SK-N-SH (cell line): Measurements from ENCODE around the gene OXER1. TPM values are rescaled to one million over a fixed set of nuclear protein-coding genes. Genes with fewer than 3 reads are reported as not detected.

ENCODE experiments used
- CTCF ChIA-PET: fragments of 300-600, 350-600 bp; formaldehyde crosslinking; extraction: SDS; loops from one replicate; lab custom pipeline; 2021; lab: Yijun Ruan, JAX
- POLR2A ChIA-PET: fragments of 350-600 bp; sonication (Branson Sonifier 250); formaldehyde crosslinking; extraction: SDS; loops from one replicate; lab custom pipeline; 2020; ENCODE audit warnings: antibody characterized with exemption, inconsistent platforms; lab: Yijun Ruan, JAX
- DNase-seq: peaks from one replicate; pipeline ENCODE4 v3.0.0; 2012
- H2AFZ ChIP-seq: fragments of 200-600 bp; sonication (generic); 2 replicates; pipeline ENCODE4 v1.8.1; 2016; ENCODE audit warnings: antibody characterized with exemption, mild to moderate bottlenecking, low read depth
- H3F3A ChIP-seq: fragments of 200-600 bp; sonication (generic); replicated peaks from 2 replicates; pipeline ENCODE3; 2016; ENCODE audit warnings: antibody characterized with exemption, mild to moderate bottlenecking; ENCODE audit not compliant: insufficient read depth
- H3K27ac ChIP-seq, 2 experiments: fragments of 200-500 bp in 1 of 2; fragments of 200-600 bp in 1 of 2; sonication (Bioruptor generic) in 1 of 2; sonication (generic), shearing (Covaris generic) in 1 of 2; 2 replicates each; pipeline versions ENCODE4 v1.5.1 to v1.6.1; 2014 to 2016; ENCODE audit warnings: low read depth in 2 of 2, inconsistent platforms in 1 of 2, low read length in 1 of 2, mild to moderate bottlenecking in 1 of 2, mixed read lengths in 1 of 2
- H3K27me3 ChIP-seq: fragments of 200-600 bp; sonication (generic), shearing (Covaris generic); 2 replicates; pipeline ENCODE4 v1.6.1; 2016; ENCODE audit warnings: mixed run types; ENCODE audit not compliant: insufficient read depth
- H3K36me3 ChIP-seq, 2 experiments: fragments of 200-500 bp in 1 of 2; fragments of 200-600 bp in 1 of 2; sonication (Bioruptor generic) in 1 of 2; sonication (generic) in 1 of 2; replicated peaks in 1 of 2; 2 replicates each; pipeline versions ENCODE3 to v1.5.1; 2014 to 2016; ENCODE audit warnings: low read length in 1 of 2, mild to moderate bottlenecking in 1 of 2; ENCODE audit not compliant: insufficient read depth in 2 of 2, control insufficient read depth in 1 of 2
- H3K4me1 ChIP-seq, 2 experiments: fragments of 200-500 bp in 1 of 2; fragments of 200-600 bp in 1 of 2; sonication (Bioruptor generic) in 1 of 2; sonication (generic), shearing (Covaris generic) in 1 of 2; 2 replicates each; pipeline versions ENCODE4 v1.5.1 to v1.6.1; 2014 to 2016; ENCODE audit warnings: low read depth in 1 of 2, low read length in 1 of 2, mixed run types in 1 of 2; ENCODE audit not compliant: insufficient read depth in 2 of 2, control insufficient read depth in 1 of 2
- H3K4me2 ChIP-seq: fragments of 200-600 bp; sonication (generic), shearing (Covaris generic); 2 replicates; pipeline ENCODE4 v1.6.1; 2017; ENCODE audit warnings: mixed run types
- H3K4me3 ChIP-seq, 2 experiments: fragments of 200-500 bp in 1 of 2; fragments of 200-600 bp in 1 of 2; sonication (Bioruptor generic) in 1 of 2; sonication (generic), shearing (Covaris generic) in 1 of 2; 2 replicates each; pipeline versions ENCODE4 v1.5.1 to v1.8.1; 2014 to 2016; ENCODE audit warnings: low read depth in 2 of 2, inconsistent platforms in 1 of 2, low read length in 1 of 2, mild to moderate bottlenecking in 1 of 2, mixed read lengths in 1 of 2, moderate library complexity in 1 of 2
- H3K79me2 ChIP-seq: fragments of 200-600 bp; sonication (generic); 2 replicates; pipeline ENCODE4 v1.8.1; 2017; ENCODE audit warnings: mild to moderate bottlenecking; ENCODE audit not compliant: insufficient read depth
- H3K9ac ChIP-seq: fragments of 200-600 bp; sonication (generic); 2 replicates; pipeline ENCODE4 v1.6.1; 2017; ENCODE audit warnings: mixed run types
- H3K9me2 ChIP-seq: fragments of 200-600 bp; sonication (generic); 2 replicates; pipeline ENCODE4 v1.6.1; 2017; ENCODE audit warnings: mixed run types
- H3K9me3 ChIP-seq: fragments of 200-600 bp; sonication (generic); 2 replicates; pipeline ENCODE4 v1.6.1; 2017; ENCODE audit warnings: mixed run types, mild to moderate bottlenecking, moderate library complexity
- H4K20me1 ChIP-seq: fragments of 200-600 bp; sonication (generic); 2 replicates; pipeline ENCODE4 v1.6.1; 2017; ENCODE audit warnings: mild to moderate bottlenecking, mixed run types; ENCODE audit not compliant: insufficient read depth
- ELF1 ChIP-seq: IDR thresholded peaks from 2 replicates; pipeline ENCODE4 v1.4.0; 2012
- RAD21 ChIP-seq: IDR thresholded peaks from 2 replicates; pipeline ENCODE4 v1.6.1; 2012; ENCODE audit warnings: mild to moderate bottlenecking, low read length
- RFX5 ChIP-seq: IDR thresholded peaks from 2 replicates; pipeline ENCODE4 v1.6.1; 2012; ENCODE audit warnings: mild to moderate bottlenecking, improper control_type of control experiment, low read length
- RXRA ChIP-seq: IDR thresholded peaks from 2 replicates; pipeline ENCODE4 v1.4.0; 2012; ENCODE audit warnings: low read depth, mild to moderate bottlenecking, borderline replicate concordance
- TAF1 ChIP-seq: IDR thresholded peaks from 2 replicates; pipeline ENCODE4 v1.6.1; 2012; ENCODE audit warnings: low read depth, mild to moderate bottlenecking, low read length, moderate library complexity, borderline replicate concordance
- TCF12 ChIP-seq: IDR thresholded peaks from 2 replicates; pipeline ENCODE4 v1.4.0; 2012
- WGBS: methylation state at CpG from one replicate; pipeline ENCODE4 v1.1.6; 2017; ENCODE audit warnings: low lambda C conversion rate; 5-methylcytosine and 5-hydroxymethylcytosine counted together
- polyA plus RNA-seq, 3 experiments: library from polyadenylated mRNA; depleted of rRNA; stranded (reverse); fragments of >200 nt; gene quantifications; 2 replicates each; pipeline ENCODE4 v1.2.3, GENCODE V29; 2012
- TF ChIP-seq, protein P1 (sequence below): fragments of 150-350 bp; IDR thresholded peaks from 2 replicates; pipeline ENCODE4 v1.6.1; 2016; ENCODE audit warnings: mild to moderate bottlenecking, low read depth, low read length
- TF ChIP-seq, protein P2 (sequence below): IDR thresholded peaks from 2 replicates; pipeline ENCODE4 v1.4.0; 2012; ENCODE audit warnings: low read depth, borderline replicate concordance
- TF ChIP-seq, protein P3 (sequence below): IDR thresholded peaks from 2 replicates; pipeline ENCODE4 v1.4.0; 2012; ENCODE audit warnings: low read depth, borderline replicate concordance

Gene OXER1
- polyA plus RNA-seq, 1 of the 3 experiments (the other 2 are of a cell fraction), result not detected

DNA sequence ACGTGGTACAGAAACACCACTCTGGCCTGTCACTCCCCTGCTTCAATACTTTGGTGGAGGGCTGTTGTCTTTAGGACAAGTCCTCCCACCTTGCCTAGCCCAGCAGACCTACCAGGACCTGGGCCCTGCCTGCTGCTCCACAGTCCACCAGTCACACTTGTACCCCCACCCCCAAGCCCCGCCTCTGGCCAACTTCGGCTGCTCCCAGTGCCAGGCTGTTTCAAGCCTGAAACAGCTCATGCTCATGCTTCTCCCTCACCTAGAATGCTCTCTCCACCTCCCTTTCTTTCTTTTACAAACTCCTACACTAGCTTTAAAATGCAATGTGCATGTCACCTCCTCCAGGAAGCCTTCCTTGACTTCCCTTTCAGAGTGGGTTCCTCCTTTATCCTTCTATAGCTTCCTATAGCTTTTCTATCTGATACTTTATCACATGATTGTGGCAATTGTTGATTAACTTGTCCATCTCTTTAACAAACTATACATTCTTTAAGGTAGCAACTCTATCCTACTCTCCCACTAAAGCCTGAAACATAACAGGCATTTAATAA, 4.8 kb upstream of the OXER1 start:
- Histone ChIP-seq H4K20me1 (no peaks in the 10 kb centered on the region), H3K27ac (no peak overlapping the region), H3K4me3 (no peak overlapping the region), H3K9ac (no peak overlapping the region), H3K4me2 (no peak overlapping the region), H3K79me2 (no peaks in the 10 kb centered on the region), H3K4me1 (peaks cover 0 to 21% of the 10 kb centered on the region in 2 experiments; a peak in 1 of 4 replicates), H3K9me3 (no peaks in the 10 kb centered on the region), H2AFZ (no peak overlapping the region), H3K27me3 (no peaks in the 10 kb centered on the region), H3K36me3 (no peaks in the 10 kb centered on the region), H3F3A (no peaks in the 10 kb centered on the region), H3K9me2 (no peaks in the 10 kb centered on the region)
- WGBS, result 83% methylated on average over 3 of the region's 3 CpGs
- POLR2A ChIA-PET, result interaction anchor here (1.0 kb wide), 1 partner anchor 18 kb away, joined by 3 read pairs; no protein-coding TSS in a partner anchor
- CTCF ChIA-PET, result interaction anchor here (1.1 to 3.5 kb wide), 3 partner anchors 11 to 29 kb away, joined by 3 to 34 read pairs (median 19); no protein-coding TSS in a partner anchor
- peak; percentile 37 for DNase-seq
- TF ChIP-seq, protein P1, sequence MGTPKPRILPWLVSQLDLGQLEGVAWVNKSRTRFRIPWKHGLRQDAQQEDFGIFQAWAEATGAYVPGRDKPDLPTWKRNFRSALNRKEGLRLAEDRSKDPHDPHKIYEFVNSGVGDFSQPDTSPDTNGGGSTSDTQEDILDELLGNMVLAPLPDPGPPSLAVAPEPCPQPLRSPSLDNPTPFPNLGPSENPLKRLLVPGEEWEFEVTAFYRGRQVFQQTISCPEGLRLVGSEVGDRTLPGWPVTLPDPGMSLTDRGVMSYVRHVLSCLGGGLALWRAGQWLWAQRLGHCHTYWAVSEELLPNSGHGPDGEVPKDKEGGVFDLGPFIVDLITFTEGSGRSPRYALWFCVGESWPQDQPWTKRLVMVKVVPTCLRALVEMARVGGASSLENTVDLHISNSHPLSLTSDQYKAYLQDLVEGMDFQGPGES, result no peak
- no peak for TF ChIP-seq RFX5
- no peak for TF ChIP-seq RAD21
- TF ChIP-seq TAF1, result no peak
- TF ChIP-seq ELF1, result no peak
- TF ChIP-seq, protein P2, sequence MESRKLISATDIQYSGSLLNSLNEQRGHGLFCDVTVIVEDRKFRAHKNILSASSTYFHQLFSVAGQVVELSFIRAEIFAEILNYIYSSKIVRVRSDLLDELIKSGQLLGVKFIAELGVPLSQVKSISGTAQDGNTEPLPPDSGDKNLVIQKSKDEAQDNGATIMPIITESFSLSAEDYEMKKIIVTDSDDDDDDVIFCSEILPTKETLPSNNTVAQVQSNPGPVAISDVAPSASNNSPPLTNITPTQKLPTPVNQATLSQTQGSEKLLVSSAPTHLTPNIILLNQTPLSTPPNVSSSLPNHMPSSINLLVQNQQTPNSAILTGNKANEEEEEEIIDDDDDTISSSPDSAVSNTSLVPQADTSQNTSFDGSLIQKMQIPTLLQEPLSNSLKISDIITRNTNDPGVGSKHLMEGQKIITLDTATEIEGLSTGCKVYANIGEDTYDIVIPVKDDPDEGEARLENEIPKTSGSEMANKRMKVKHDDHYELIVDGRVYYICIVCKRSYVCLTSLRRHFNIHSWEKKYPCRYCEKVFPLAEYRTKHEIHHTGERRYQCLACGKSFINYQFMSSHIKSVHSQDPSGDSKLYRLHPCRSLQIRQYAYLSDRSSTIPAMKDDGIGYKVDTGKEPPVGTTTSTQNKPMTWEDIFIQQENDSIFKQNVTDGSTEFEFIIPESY, result no peak
- TF ChIP-seq TCF12, result no peak
- TF ChIP-seq, protein P3, sequence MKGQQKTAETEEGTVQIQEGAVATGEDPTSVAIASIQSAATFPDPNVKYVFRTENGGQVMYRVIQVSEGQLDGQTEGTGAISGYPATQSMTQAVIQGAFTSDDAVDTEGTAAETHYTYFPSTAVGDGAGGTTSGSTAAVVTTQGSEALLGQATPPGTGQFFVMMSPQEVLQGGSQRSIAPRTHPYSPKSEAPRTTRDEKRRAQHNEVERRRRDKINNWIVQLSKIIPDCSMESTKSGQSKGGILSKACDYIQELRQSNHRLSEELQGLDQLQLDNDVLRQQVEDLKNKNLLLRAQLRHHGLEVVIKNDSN, result no peak

DNA sequence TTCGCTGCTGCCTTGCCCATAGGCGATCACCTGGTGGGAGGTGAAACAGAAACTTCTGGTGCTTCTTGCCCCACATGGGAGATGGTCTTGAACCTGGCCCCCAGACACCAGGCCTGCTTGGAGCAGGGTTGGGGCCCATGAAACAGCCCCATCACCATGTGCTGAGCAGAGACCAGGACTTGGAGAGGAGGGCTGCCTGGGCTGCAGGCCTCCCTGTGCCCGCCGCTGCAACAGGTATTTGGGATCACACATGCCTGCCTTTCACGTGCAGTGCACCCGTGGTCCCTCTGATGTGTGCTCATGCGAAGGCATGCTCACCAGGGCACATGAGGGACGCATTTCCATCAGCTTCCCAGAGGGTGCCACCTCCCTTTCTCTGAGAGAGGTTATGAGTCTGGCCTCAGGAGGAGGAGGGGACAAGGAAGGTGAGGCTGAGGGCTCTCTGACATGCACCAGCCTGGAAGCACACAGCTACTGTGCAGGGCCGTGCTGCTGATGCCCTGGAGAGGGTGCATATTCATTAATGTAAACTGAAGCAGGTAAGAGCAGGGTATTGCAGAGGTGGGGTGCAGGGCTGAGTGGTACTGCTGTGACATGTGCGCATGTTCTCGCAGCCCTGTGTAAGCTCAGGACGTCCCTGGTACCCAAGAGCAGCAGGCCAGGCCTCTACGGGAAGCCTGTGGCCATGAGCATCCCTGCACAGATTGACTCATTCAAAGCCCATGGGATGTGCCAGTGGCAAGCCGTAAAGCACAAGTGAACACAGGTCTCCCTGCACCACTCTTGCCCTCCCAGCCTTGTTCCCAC, 4.2 kb upstream of the OXER1 start:
- ChIA-PET CTCF (interaction anchor here (1.2 kb wide), 1 partner anchor 13 kb away, joined by 4 read pairs; no protein-coding TSS in a partner anchor), POLR2A (interaction anchor here (1.0 kb wide), 1 partner anchor 18 kb away, joined by 3 read pairs; no protein-coding TSS in a partner anchor)
- H3K79me2 ChIP-seq, result no peaks in the 10 kb centered on the region
- H3K9me3 ChIP-seq, result no peaks in the 10 kb centered on the region
- TF ChIP-seq RXRA (no peak), RAD21 (no peak)
- no peak overlapping the region for H3K27ac ChIP-seq
- H3K9me2 ChIP-seq, result no peaks in the 10 kb centered on the region
- no peaks in the 10 kb centered on the region for H3K27me3 ChIP-seq
- no peaks in the 10 kb centered on the region for H3F3A ChIP-seq
- no peak overlapping the region for H2AFZ ChIP-seq
- no peak overlapping the region for H3K4me3 ChIP-seq
- peak; percentile 40 for DNase-seq
- WGBS, result 89% methylated on average over 14 of the region's 14 CpGs
- no peaks in the 10 kb centered on the region for H4K20me1 ChIP-seq
- H3K4me1 ChIP-seq, result peaks cover 0 to 19% of the 10 kb centered on the region in 2 experiments; a peak in 1 of 4 replicates
- no peak overlapping the region for H3K4me2 ChIP-seq
- no peaks in the 10 kb centered on the region for H3K36me3 ChIP-seq
- H3K9ac ChIP-seq, result no peak overlapping the region
